Hepatic stellate cell (primary cell): ENCODE measurements around the gene OSBPL10.
A peak's percentile ranks its signal among the peaks of the same experiment; 100 is the strongest.

Source experiments
- DNase-seq: peaks from one replicate; pipeline ENCODE4 v3.0.0; 2011; ENCODE audit warnings: low spot score

Gene OSBPL10

GRCh38 chr3:31988271-31988670, 7.2 kb upstream of the OSBPL10 start:
- DNase-seq, result no peak

GRCh38 chr3:31985831-31986230, 4.8 kb upstream of the OSBPL10 start:
- DNase-seq, result no peak

- no peak for DNase-seq
These were observed 3.3 kb upstream of the OSBPL10 start for GRCh38 chr3:31984321-31984720.

GRCh38 chr3:31980530-31981205, 394 bp downstream of the OSBPL10 start:
- no peak for DNase-seq

- no peak for DNase-seq
These were observed 1.9 kb downstream of the OSBPL10 start for GRCh38 chr3:31979001-31979697.

GRCh38 chr3:31978553-31978952, 2.5 kb downstream of the OSBPL10 start:
- no peak for DNase-seq

- no peak for DNase-seq
These were observed 3.3 kb downstream of the OSBPL10 start for GRCh38 chr3:31977736-31978135.

- no peak for DNase-seq
These were observed 4.8 kb downstream of the OSBPL10 start for GRCh38 chr3:31976302-31976701.

GRCh38 chr3:31974964-31975363, 6.1 kb downstream of the OSBPL10 start:
- no peak for DNase-seq

- no peak for DNase-seq
These were observed 6.6 kb downstream of the OSBPL10 start for GRCh38 chr3:31974471-31974870.

- no peak for DNase-seq
These were observed 7.2 kb downstream of the OSBPL10 start for GRCh38 chr3:31973837-31974236.

GRCh38 chr3:31973081-31973480, 8.0 kb downstream of the OSBPL10 start:
- DNase-seq, result no peak

GRCh38 chr3:31971607-31972006, 9.5 kb downstream of the OSBPL10 start:
- DNase-seq, result no peak

GRCh38 chr3:31968927-31969418, 12.1 kb downstream of the OSBPL10 start:
- DNase-seq, result peak; percentile 85

GRCh38 chr3:31968369-31968926, 12.6 kb downstream of the OSBPL10 start:
- no peak for DNase-seq

- no peak for DNase-seq
These were observed 13.5 kb downstream of the OSBPL10 start for GRCh38 chr3:31967592-31967991.

GRCh38 chr3:31966978-31967591, 14.0 kb downstream of the OSBPL10 start:
- no peak for DNase-seq

- no peak for DNase-seq
These were observed 18.3 kb downstream of the OSBPL10 start for GRCh38 chr3:31962801-31963205.

- no peak for DNase-seq
These were observed 20.1 kb downstream of the OSBPL10 start for GRCh38 chr3:31960793-31961431.

- DNase-seq, result no peak
These were observed 20.9 kb downstream of the OSBPL10 start for GRCh38 chr3:31959951-31960792.

- DNase-seq, result no peak
These were observed 21.8 kb downstream of the OSBPL10 start for GRCh38 chr3:31959251-31959650.
